ENCODE results near the gene CMIP. TPM values are rescaled to one million over a fixed set of nuclear protein-coding genes. Genes with fewer than 3 reads are reported as not detected.

CMIP gene
- total RNA-seq, 1 experiment from 2014 or later: 48.2 TPM

DNA sequence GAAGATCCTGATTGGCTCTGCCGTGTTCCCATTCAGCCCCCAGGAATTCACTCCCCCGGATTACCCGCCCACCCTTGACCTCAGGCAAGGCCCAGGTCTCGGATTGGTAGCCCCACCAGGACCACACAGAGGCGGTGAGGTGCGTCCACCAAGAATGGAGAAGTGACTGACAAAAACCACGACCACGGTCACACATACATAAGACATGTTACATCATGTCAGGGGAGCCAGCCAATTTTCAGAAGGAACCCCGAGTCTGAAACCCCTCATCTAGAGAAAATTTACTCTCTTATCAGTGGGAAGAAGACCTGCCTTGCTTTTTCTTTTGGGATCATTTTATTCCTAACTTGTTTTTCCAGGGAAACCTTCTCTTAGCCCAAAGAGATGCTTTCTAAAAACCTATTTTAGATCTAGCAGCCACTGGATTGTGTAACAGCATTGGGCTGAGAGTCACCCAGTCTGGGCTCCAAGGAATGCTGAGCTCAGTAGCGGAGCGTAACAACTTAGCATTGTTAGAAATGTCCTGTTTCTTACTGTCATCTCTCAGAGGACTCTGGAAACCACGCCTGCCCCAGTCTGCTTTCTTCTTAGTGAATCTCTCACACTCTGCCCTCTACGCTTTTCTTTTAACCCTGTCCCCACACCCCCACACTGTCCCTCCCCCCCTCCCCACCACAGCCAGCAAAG, 164.1 kb downstream of the CMIP start:
- TF ChIP-seq, protein P1, sequence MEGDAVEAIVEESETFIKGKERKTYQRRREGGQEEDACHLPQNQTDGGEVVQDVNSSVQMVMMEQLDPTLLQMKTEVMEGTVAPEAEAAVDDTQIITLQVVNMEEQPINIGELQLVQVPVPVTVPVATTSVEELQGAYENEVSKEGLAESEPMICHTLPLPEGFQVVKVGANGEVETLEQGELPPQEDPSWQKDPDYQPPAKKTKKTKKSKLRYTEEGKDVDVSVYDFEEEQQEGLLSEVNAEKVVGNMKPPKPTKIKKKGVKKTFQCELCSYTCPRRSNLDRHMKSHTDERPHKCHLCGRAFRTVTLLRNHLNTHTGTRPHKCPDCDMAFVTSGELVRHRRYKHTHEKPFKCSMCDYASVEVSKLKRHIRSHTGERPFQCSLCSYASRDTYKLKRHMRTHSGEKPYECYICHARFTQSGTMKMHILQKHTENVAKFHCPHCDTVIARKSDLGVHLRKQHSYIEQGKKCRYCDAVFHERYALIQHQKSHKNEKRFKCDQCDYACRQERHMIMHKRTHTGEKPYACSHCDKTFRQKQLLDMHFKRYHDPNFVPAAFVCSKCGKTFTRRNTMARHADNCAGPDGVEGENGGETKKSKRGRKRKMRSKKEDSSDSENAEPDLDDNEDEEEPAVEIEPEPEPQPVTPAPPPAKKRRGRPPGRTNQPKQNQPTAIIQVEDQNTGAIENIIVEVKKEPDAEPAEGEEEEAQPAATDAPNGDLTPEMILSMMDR (conservative IDR thresholded peaks at IDR 0.05): no peak
- H3K18ac ChIP-seq (ENCODE audit: insufficient read length, low read depth, low read length): no peak overlapping the region
- no peak overlapping the region for H3K23ac ChIP-seq (ENCODE audit: insufficient read length, low read depth, low read length)
- no peak overlapping the region for H4K91ac ChIP-seq (ENCODE audit: insufficient read length, low read depth, low read length)
- H3K56ac ChIP-seq (ENCODE audit: insufficient read length, low read depth, low read length): no peak overlapping the region
- H3K9ac ChIP-seq (ENCODE audit: extremely low read depth, insufficient read length, low read length): no peak overlapping the region
- no peak overlapping the region for H2AK5ac ChIP-seq (ENCODE audit: insufficient read length, low read length)
- no peaks in the 10 kb centered on the region for H4K20me1 ChIP-seq (ENCODE audit: control insufficient read depth, insufficient read depth, insufficient read length)
- Mint-ChIP-seq H3K27ac (peak overlapping the region in 2 of 3 experiments; percentile 42 to 81; a peak in 2 of 7 replicates), H3K9me3 (no peaks in the 10 kb centered on the region), H3K4me3 (no peak overlapping the region), H3K4me1 (peaks cover 27 to 34% of the 10 kb centered on the region in 2 experiments), H3K36me3 (ENCODE audit: insufficient read depth in 1 of 3, low read depth in 3 of 3) (peaks cover 0 to 21% (median 20%) of the 10 kb centered on the region in 3 experiments; a peak in 5 of 7 replicates), H3K27me3 (ENCODE audit: low read depth) (no peaks in the 10 kb centered on the region)
- no peak overlapping the region for H3T11ph ChIP-seq (ENCODE audit: low read length)
- no peak overlapping the region for H2BK120ac ChIP-seq (ENCODE audit: low read depth, low read length, poor library complexity, severe bottlenecking)
- H3K27ac ChIP-seq (ENCODE audit: insufficient read length, low read depth, low read length): no peak overlapping the region
- no peak for DNase-seq
- no peak overlapping the region for H3K4ac ChIP-seq (ENCODE audit: low read depth, low read length)
- no peak overlapping the region for H2AFZ ChIP-seq (ENCODE audit: low read length)
- no peaks in the 10 kb centered on the region for H3K23me2 ChIP-seq (ENCODE audit: insufficient read length, low read depth, low read length, poor library complexity, severe bottlenecking)
- no peak overlapping the region for H3K4me2 ChIP-seq (ENCODE audit: insufficient read depth, insufficient read length, low read length)
- no peak overlapping the region for H2BK5ac ChIP-seq (ENCODE audit: insufficient read length, low read length)
- H4K5ac ChIP-seq (ENCODE audit: insufficient read length, low read depth, low read length): no peak overlapping the region
- no CpG with 5 or more reads among the region's 13 CpGs for WGBS (ENCODE audit: extremely low coverage, insufficient read length, low lambda C conversion rate)
- no peak overlapping the region for H2BK12ac ChIP-seq (ENCODE audit: insufficient read length, low read depth, low read length)
- H4K8ac ChIP-seq (replicated peaks; ENCODE audit: insufficient read length, low read depth, low read length): no peak overlapping the region
- H3K4me1 ChIP-seq (ENCODE audit: insufficient read depth, low read length): no peaks in the 10 kb centered on the region
- no peaks in the 10 kb centered on the region for H3K9me3 ChIP-seq (ENCODE audit: control insufficient read depth, low read depth, low read length)
- H2BK15ac ChIP-seq (ENCODE audit: low read depth, low read length): no peak overlapping the region
- H3K79me1 ChIP-seq (ENCODE audit: insufficient read depth, low read depth, low read length, poor library complexity, severe bottlenecking): no peaks in the 10 kb centered on the region
- H2BK20ac ChIP-seq (ENCODE audit: low read depth, low read length, poor library complexity, severe bottlenecking): no peak overlapping the region
- H3K27me3 ChIP-seq (ENCODE audit: insufficient read depth, low read length): no peaks in the 10 kb centered on the region
- peaks cover 3% of the 10 kb centered on the region; the same call in 1 of the 2 replicates for H3K79me2 ChIP-seq (ENCODE audit: insufficient read depth, low read length)
- no peak overlapping the region for H3K14ac ChIP-seq (ENCODE audit: insufficient read depth, low read length)

All from H9 (cell line).